Measurements from ENCODE around the gene NTSR1.

Gene NTSR1

GRCh38 chr20:62772990-62773844 lies 64.6 kb downstream of the NTSR1 start:
- no peak for DNase-seq

- DNase-seq: no peak
Observed at GRCh38 chr20:62773845-62774714, 65.4 kb downstream of the NTSR1 start.

GRCh38 chr20:62774762-62775161 lies 66.1 kb downstream of the NTSR1 start:
- DNase-seq: peak; percentile 37

GRCh38 chr20:62775206-62775605 lies 66.6 kb downstream of the NTSR1 start:
- DNase-seq: no peak

- no peak for DNase-seq
Observed at GRCh38 chr20:62776035-62776691, 67.5 kb downstream of the NTSR1 start.

- peak; percentile 65 for DNase-seq
Observed at GRCh38 chr20:62776692-62777527, 68.3 kb downstream of the NTSR1 start.

- no peak for DNase-seq
Observed at GRCh38 chr20:62777528-62777830, 68.8 kb downstream of the NTSR1 start.

- no peak for DNase-seq
Observed at GRCh38 chr20:62778058-62778457, 69.4 kb downstream of the NTSR1 start.

GRCh38 chr20:62778601-62779416 lies 70.2 kb downstream of the NTSR1 start:
- DNase-seq: no peak

GRCh38 chr20:62779417-62779685 lies 70.7 kb downstream of the NTSR1 start:
- no peak for DNase-seq

GRCh38 chr20:62780204-62780603 lies 71.6 kb downstream of the NTSR1 start:
- no peak for DNase-seq

- no peak for DNase-seq
Observed at GRCh38 chr20:62780696-62781095, 72.1 kb downstream of the NTSR1 start.

GRCh38 chr20:62782149-62782892 lies 73.7 kb downstream of the NTSR1 start:
- no peak for DNase-seq

GRCh38 chr20:62782893-62783278 lies 74.2 kb downstream of the NTSR1 start:
- peak; percentile 37 for DNase-seq

GRCh38 chr20:62784497-62784896 lies 75.9 kb downstream of the NTSR1 start:
- no peak for DNase-seq

GRCh38 chr20:62785393-62785792 lies 76.8 kb downstream of the NTSR1 start:
- DNase-seq: no peak

- no peak for DNase-seq
Observed at GRCh38 chr20:62786157-62786556, 77.5 kb downstream of the NTSR1 start.

- no peak for DNase-seq
Observed at GRCh38 chr20:62787321-62787720, 78.7 kb downstream of the NTSR1 start.

GRCh38 chr20:62787866-62788265 lies 79.2 kb downstream of the NTSR1 start:
- no peak for DNase-seq

- DNase-seq: peak; percentile 83
Observed at GRCh38 chr20:62788607-62789006, 80.0 kb downstream of the NTSR1 start.

- no peak for DNase-seq
Observed at GRCh38 chr20:62790075-62790474, 81.4 kb downstream of the NTSR1 start.

Measured in hematopoietic multipotent progenitor cell treated with erythropoietin and hydrocortisone succinate and interleukin-3 and kit ligand, for 4 days (in vitro differentiated cells).